ENCODE measurements around the gene TXNDC2. TPM values are rescaled to one million over a fixed set of nuclear protein-coding genes. Genes with fewer than 3 reads are reported as not detected.

The TXNDC2 gene
- total and polyA plus RNA-seq, 9 of the 15 experiments (the other 6 are each of a cell fraction or from before 2014, with no cell fraction given), result 1.2 to 4.9 (median 2.3) TPM

DNA sequence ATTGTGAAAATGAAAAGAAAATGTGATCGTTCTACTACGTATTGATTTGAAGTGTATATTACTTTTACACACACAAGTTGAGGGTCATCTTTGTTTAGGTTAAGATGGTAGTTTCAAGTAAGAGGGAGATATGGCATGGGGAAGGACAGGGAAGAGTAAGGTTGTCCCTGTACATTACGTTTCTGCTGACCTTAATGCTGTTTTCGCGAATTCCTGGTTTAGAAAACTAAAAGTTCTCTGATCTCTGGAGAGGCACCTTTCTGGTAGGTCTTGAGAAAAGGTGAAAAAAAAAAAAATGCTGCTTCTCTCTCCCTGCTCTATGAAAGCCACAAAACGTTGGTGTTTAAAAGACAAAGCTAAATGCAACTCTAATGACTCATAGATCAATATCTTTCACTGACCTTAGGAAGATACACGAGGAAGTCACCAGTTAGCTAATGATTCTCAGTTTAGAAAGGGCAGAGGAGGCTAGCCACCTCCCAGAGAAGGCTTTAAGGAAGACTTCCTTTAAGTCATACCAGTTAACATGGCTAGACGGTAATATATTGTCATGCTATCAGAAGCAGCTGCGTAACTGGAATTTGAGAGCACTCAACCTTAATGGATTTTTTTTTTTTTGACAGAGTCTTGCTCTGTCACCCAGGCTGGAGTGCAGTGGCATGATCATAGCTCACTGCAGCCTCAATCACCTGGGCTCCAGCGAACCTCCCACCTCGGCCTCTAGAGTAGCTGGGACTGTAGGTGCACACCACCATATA lies 13.2 kb downstream of the TXNDC2 start (continued):
- TF ChIP-seq, protein P1, sequence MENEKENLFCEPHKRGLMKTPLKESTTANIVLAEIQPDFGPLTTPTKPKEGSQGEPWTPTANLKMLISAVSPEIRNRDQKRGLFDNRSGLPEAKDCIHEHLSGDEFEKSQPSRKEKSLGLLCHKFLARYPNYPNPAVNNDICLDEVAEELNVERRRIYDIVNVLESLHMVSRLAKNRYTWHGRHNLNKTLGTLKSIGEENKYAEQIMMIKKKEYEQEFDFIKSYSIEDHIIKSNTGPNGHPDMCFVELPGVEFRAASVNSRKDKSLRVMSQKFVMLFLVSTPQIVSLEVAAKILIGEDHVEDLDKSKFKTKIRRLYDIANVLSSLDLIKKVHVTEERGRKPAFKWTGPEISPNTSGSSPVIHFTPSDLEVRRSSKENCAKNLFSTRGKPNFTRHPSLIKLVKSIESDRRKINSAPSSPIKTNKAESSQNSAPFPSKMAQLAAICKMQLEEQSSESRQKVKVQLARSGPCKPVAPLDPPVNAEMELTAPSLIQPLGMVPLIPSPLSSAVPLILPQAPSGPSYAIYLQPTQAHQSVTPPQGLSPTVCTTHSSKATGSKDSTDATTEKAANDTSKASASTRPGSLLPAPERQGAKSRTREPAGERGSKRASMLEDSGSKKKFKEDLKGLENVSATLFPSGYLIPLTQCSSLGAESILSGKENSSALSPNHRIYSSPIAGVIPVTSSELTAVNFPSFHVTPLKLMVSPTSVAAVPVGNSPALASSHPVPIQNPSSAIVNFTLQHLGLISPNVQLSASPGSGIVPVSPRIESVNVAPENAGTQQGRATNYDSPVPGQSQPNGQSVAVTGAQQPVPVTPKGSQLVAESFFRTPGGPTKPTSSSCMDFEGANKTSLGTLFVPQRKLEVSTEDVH (IDR thresholded peaks at IDR 0.05; ENCODE audit: low read depth, partially characterized antibody), result peak; percentile 57
- TF ChIP-seq ELF2 (CRISPR knock-in tag; IDR thresholded peaks at IDR 0.05) (0 out of 2 replicates have a peak, but pooled peaks have one; percentile 62), WHSC1 (IDR thresholded peaks at IDR 0.05; ENCODE audit: low read length) (no peak), ZNF592 (IDR thresholded peaks at IDR 0.05) (peak; percentile 95), ZNF316 (IDR thresholded peaks at IDR 0.05) (no peak), NONO (IDR thresholded peaks at IDR 0.05; ENCODE audit: low read depth in 2 of 2, low read length in 1 of 2) (no peak), KLF10 (CRISPR knock-in tag; IDR thresholded peaks at IDR 0.05) (no peak), NR4A1 (CRISPR knock-in tag; IDR thresholded peaks at IDR 0.05) (no peak), NR4A1 (tag; IDR thresholded peaks at IDR 0.05) (peak; percentile 88; the same call in 1 of the 2 replicates), PCBP2 (IDR thresholded peaks at IDR 0.05; ENCODE audit: low read depth, low read length, poor library complexity, severe bottlenecking) (no peak), NCOR1 (IDR thresholded peaks at IDR 0.05) (peak; percentile 75), NCOA1 (IDR thresholded peaks at IDR 0.05; ENCODE audit: low read depth) (peak; percentile 80; the same call in 1 of the 2 replicates)
- TF ChIP-seq, protein P2, sequence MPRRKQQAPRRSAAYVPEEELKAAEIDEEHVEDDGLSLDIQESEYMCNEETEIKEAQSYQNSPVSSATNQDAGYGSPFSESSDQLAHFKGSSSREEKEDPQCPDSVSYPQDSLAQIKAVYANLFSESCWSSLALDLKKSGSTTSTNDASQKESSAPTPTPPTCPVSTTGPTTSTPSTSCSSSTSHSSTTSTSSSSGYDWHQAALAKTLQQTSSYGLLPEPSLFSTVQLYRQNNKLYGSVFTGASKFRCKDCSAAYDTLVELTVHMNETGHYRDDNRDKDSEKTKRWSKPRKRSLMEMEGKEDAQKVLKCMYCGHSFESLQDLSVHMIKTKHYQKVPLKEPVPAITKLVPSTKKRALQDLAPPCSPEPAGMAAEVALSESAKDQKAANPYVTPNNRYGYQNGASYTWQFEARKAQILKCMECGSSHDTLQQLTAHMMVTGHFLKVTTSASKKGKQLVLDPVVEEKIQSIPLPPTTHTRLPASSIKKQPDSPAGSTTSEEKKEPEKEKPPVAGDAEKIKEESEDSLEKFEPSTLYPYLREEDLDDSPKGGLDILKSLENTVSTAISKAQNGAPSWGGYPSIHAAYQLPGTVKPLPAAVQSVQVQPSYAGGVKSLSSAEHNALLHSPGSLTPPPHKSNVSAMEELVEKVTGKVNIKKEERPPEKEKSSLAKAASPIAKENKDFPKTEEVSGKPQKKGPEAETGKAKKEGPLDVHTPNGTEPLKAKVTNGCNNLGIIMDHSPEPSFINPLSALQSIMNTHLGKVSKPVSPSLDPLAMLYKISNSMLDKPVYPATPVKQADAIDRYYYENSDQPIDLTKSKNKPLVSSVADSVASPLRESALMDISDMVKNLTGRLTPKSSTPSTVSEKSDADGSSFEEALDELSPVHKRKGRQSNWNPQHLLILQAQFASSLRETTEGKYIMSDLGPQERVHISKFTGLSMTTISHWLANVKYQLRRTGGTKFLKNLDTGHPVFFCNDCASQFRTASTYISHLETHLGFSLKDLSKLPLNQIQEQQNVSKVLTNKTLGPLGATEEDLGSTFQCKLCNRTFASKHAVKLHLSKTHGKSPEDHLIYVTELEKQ (CRISPR knock-in tag; IDR thresholded peaks at IDR 0.05), result no peak
- TF ChIP-seq, protein P3, sequence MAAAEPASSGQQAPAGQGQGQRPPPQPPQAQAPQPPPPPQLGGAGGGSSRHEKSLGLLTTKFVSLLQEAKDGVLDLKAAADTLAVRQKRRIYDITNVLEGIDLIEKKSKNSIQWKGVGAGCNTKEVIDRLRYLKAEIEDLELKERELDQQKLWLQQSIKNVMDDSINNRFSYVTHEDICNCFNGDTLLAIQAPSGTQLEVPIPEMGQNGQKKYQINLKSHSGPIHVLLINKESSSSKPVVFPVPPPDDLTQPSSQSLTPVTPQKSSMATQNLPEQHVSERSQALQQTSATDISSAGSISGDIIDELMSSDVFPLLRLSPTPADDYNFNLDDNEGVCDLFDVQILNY (CRISPR knock-in tag; IDR thresholded peaks at IDR 0.05), result no peak

All from K562 (cell line).